ENCODE results near the gene TTC1. TPM values are rescaled to one million over a fixed set of nuclear protein-coding genes. Genes with fewer than 3 reads are reported as not detected.

TTC1 gene
- total RNA-seq, 2 experiments from 2014 or later: 32.6 to 35.1 TPM

DNA sequence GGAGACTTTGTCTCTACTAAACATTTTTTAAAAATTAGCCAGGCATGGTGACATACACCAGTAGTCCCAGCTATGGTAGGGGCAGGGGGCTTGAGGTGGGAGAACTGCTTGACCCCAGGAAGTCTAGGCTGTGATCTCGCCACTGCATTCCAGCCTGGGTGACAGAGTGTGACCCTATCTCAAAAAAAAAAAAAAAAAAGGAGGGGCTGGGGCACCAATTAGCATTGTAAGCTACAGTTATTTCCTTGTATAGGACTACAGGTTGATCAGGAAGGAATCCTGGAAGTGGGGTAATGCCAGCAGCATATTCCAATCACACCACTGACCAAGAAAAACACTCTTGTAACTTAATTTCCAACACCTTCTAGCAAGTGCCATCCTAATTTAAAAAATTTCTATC is 78.3 kb downstream of the TTC1 start:
- Histone ChIP-seq H3K9me2 (ENCODE audit: insufficient read depth, low read length) (no peaks in the 10 kb centered on the region), H4K20me1 (ENCODE audit: insufficient read depth, low read length) (no peaks in the 10 kb centered on the region), H3K9me3 (ENCODE audit: low read length) (no peaks in the 10 kb centered on the region), H3K79me2 (ENCODE audit: insufficient read depth, low read depth, low read length) (no peaks in the 10 kb centered on the region), H3K4me2 (ENCODE audit: low read length) (no peak overlapping the region), H3K4me1 (ENCODE audit: insufficient read depth, low read length, poor library complexity, severe bottlenecking) (no peaks in the 10 kb centered on the region), H3K4me3 (ENCODE audit: low read depth, low read length, poor library complexity, severe bottlenecking) (no peak overlapping the region), H2AFZ (ENCODE audit: low read length) (no peak overlapping the region), H3K36me3 (ENCODE audit: insufficient read depth, low read length) (peaks cover 15% of the 10 kb centered on the region), H3K27ac (ENCODE audit: low read depth, low read length, poor library complexity, severe bottlenecking) (no peak overlapping the region)
- TF ChIP-seq EZH2phosphoT487 (IDR thresholded peaks at IDR 0.05; ENCODE audit: borderline replicate concordance, low read depth, low read length) (no peak), CTCF (conservative IDR thresholded peaks at IDR 0.05; ENCODE audit: low read length) (no peak)
- no TSS peak for BruUV-seq (replicated peaks)
- POLR2A ChIA-PET: interaction anchor here (0.6 to 0.7 kb wide), 2 partner anchors 680 to 871 kb away, joined by 3 to 4 read pairs; no protein-coding TSS in a partner anchor
- CTCF ChIA-PET (ENCODE audit: unreplicated experiment): interaction anchor here (0.6 kb wide), 1 partner anchor 352 kb away, joined by 3 read pairs; no protein-coding TSS in a partner anchor
- no peak for DNase-seq (ENCODE audit: low spot score)
- intact Hi-C loops (cut with micrococcal nuclease; ENCODE audit: unreplicated experiment): no loop called here

GRCh38 chr5:160088805-160089204 is 79.9 kb downstream of the TTC1 start:
- TF ChIP-seq EZH2phosphoT487 (IDR thresholded peaks at IDR 0.05; ENCODE audit: borderline replicate concordance, low read depth, low read length) (no peak), CTCF (conservative IDR thresholded peaks at IDR 0.05; ENCODE audit: low read length) (no peak)
- no peak overlapping the region for H2AFZ ChIP-seq (ENCODE audit: low read length)
- H3K4me1 ChIP-seq (ENCODE audit: insufficient read depth, low read length, poor library complexity, severe bottlenecking): no peaks in the 10 kb centered on the region
- DNase-seq (ENCODE audit: low spot score): no peak
- no peaks in the 10 kb centered on the region for H3K79me2 ChIP-seq (ENCODE audit: insufficient read depth, low read depth, low read length)
- H3K9me3 ChIP-seq (ENCODE audit: low read length): no peaks in the 10 kb centered on the region
- POLR2A ChIA-PET: interaction anchor here (0.6 kb wide), 1 partner anchor 9 kb away, joined by 4 read pairs; no protein-coding TSS in a partner anchor
- CTCF ChIA-PET (ENCODE audit: unreplicated experiment): no interaction called here
- no peaks in the 10 kb centered on the region for H4K20me1 ChIP-seq (ENCODE audit: insufficient read depth, low read length)
- H3K4me2 ChIP-seq (ENCODE audit: low read length): no peak overlapping the region
- no peak overlapping the region for H3K4me3 ChIP-seq (ENCODE audit: low read depth, low read length, poor library complexity, severe bottlenecking)
- intact Hi-C loops (cut with micrococcal nuclease; ENCODE audit: unreplicated experiment): no loop called here
- no peaks in the 10 kb centered on the region for H3K9me2 ChIP-seq (ENCODE audit: insufficient read depth, low read length)
- peaks cover 31% of the 10 kb centered on the region for H3K36me3 ChIP-seq (ENCODE audit: insufficient read depth, low read length)
- H3K27ac ChIP-seq (ENCODE audit: low read depth, low read length, poor library complexity, severe bottlenecking): no peak overlapping the region
- no TSS peak for BruUV-seq (replicated peaks)

GRCh38 chr5:160089531-160089930 is 80.6 kb downstream of the TTC1 start:
- Histone ChIP-seq H3K4me2 (ENCODE audit: low read length) (no peak overlapping the region), H3K27ac (ENCODE audit: low read depth, low read length, poor library complexity, severe bottlenecking) (no peak overlapping the region), H3K9me2 (ENCODE audit: insufficient read depth, low read length) (no peaks in the 10 kb centered on the region), H2AFZ (ENCODE audit: low read length) (no peak overlapping the region), H3K9me3 (ENCODE audit: low read length) (no peaks in the 10 kb centered on the region), H3K36me3 (ENCODE audit: insufficient read depth, low read length) (peaks cover 39% of the 10 kb centered on the region), H3K79me2 (ENCODE audit: insufficient read depth, low read depth, low read length) (no peaks in the 10 kb centered on the region), H3K4me3 (ENCODE audit: low read depth, low read length, poor library complexity, severe bottlenecking) (no peak overlapping the region), H3K4me1 (ENCODE audit: insufficient read depth, low read length, poor library complexity, severe bottlenecking) (no peaks in the 10 kb centered on the region), H4K20me1 (ENCODE audit: insufficient read depth, low read length) (no peaks in the 10 kb centered on the region)
- CTCF ChIA-PET (ENCODE audit: unreplicated experiment): no interaction called here
- BruUV-seq (replicated peaks): no TSS peak
- intact Hi-C loops (cut with micrococcal nuclease; ENCODE audit: unreplicated experiment): no loop called here
- no peak for DNase-seq (ENCODE audit: low spot score)
- POLR2A ChIA-PET: interaction anchor here (0.6 kb wide), 1 partner anchor 36 kb away, joined by 7 read pairs; no protein-coding TSS in a partner anchor
- TF ChIP-seq CTCF (conservative IDR thresholded peaks at IDR 0.05; ENCODE audit: low read length) (no peak), EZH2phosphoT487 (IDR thresholded peaks at IDR 0.05; ENCODE audit: borderline replicate concordance, low read depth, low read length) (no peak)

Data from OCI-LY7 (cell line).